Activated B cell treated with CpG ODN at 0.5 μM for 24 hours (primary cell): ENCODE measurements around the gene ADAT1. TPM values are rescaled to one million over a fixed set of nuclear protein-coding genes. Genes with fewer than 3 reads are reported as not detected.

Experiments
- ATAC-seq: fragments of 200-7000 bp; cut with Tn5 transposase; one replicate; pipeline ENCODE4 v1.10.0; 2021; ENCODE audit warnings: low read depth, mild to moderate bottlenecking, moderate library complexity
- CTCF ChIA-PET: fragments of 350-600 bp; sonication (Branson Sonifier 250); formaldehyde crosslinking; loops from one replicate; lab custom pipeline; 2021; ENCODE audit warnings: antibody characterized with exemption; lab: Charles Lee
- POLR2A ChIA-PET: fragments of 350-600 bp; sonication (Branson Sonifier 250); formaldehyde crosslinking; loops from one replicate; lab custom pipeline; 2021; ENCODE audit warnings: antibody characterized with exemption; lab: Charles Lee
- DNase-seq: peaks from one replicate; pipeline ENCODE4 v3.0.0; 2022
- H3K27ac Mint-ChIP-seq: one replicate; pipeline ENCODE4 v1.8.0; 2020; ENCODE audit warnings: mixed read lengths
- H3K27me3 Mint-ChIP-seq: one replicate; pipeline ENCODE4 v1.8.0; 2021; ENCODE audit warnings: mixed read lengths
- H3K36me3 Mint-ChIP-seq: one replicate; pipeline ENCODE4 v1.8.0; 2021; ENCODE audit warnings: low read depth, mixed read lengths
- H3K4me1 Mint-ChIP-seq: one replicate; pipeline ENCODE4 v1.8.0; 2021; ENCODE audit warnings: mixed read lengths
- H3K4me3 Mint-ChIP-seq: one replicate; pipeline ENCODE4 v1.8.0; 2020; ENCODE audit warnings: mild to moderate bottlenecking, mixed read lengths
- H3K9me3 Mint-ChIP-seq: one replicate; pipeline ENCODE4 v1.8.0; 2020; ENCODE audit warnings: mixed read lengths
- intact Hi-C: fragments of 100-400 bp; cut with micrococcal nuclease; formaldehyde crosslinking; loops from one replicate; pipeline ENCODE4 v1.15.1; 2024
- total RNA-seq: library from RNA; stranded (reverse); gene quantifications from 2 replicates; pipeline ENCODE4 v1.2.3, GENCODE V29; 2022
- TF ChIP-seq, protein P1 (sequence below): fragments of 200-600 bp; IDR thresholded peaks from one replicate; pipeline ENCODE4 v1.8.0; 2022; ENCODE audit warnings: antibody characterized with exemption, mild to moderate bottlenecking

The ADAT1 gene
- total RNA-seq, 1 donor from 2014 or later, result 57.2 TPM

DNA sequence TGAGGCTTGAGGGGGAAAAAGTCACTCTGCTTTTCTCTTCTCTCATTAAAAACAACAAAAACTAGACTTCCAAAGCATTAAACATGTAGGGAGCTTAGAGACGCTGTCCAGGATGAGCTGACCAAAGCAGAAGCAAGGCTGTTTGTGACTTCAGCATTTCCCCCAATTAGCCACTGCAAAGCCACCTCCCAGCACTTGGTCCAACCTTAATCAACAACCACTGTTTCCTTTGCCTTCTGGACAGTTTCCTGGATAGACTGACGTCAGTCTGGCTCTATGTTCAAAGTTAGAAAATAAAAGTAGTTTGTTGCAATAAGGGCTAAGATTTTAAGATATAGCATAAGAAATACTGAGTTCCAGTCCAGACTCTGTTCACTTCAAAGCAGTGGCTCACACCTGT is 70.1 kb downstream of the ADAT1 start:
- TF ChIP-seq, protein P1, sequence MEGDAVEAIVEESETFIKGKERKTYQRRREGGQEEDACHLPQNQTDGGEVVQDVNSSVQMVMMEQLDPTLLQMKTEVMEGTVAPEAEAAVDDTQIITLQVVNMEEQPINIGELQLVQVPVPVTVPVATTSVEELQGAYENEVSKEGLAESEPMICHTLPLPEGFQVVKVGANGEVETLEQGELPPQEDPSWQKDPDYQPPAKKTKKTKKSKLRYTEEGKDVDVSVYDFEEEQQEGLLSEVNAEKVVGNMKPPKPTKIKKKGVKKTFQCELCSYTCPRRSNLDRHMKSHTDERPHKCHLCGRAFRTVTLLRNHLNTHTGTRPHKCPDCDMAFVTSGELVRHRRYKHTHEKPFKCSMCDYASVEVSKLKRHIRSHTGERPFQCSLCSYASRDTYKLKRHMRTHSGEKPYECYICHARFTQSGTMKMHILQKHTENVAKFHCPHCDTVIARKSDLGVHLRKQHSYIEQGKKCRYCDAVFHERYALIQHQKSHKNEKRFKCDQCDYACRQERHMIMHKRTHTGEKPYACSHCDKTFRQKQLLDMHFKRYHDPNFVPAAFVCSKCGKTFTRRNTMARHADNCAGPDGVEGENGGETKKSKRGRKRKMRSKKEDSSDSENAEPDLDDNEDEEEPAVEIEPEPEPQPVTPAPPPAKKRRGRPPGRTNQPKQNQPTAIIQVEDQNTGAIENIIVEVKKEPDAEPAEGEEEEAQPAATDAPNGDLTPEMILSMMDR, result no peak
- H3K4me1 Mint-ChIP-seq, result peaks cover 22% of the 10 kb centered on the region
- DNase-seq, result no peak
- H3K9me3 Mint-ChIP-seq, result no peaks in the 10 kb centered on the region
- POLR2A ChIA-PET, result interaction anchor here (0.6 to 1.0 kb wide), 3 partner anchors 14 to 135 kb away, joined by 3 to 6 read pairs (median 3); partner anchors contain the start of gene ADAT1
- H3K27ac Mint-ChIP-seq, result no peak overlapping the region
- H3K27me3 Mint-ChIP-seq, result no peaks in the 10 kb centered on the region
- H3K36me3 Mint-ChIP-seq, result peaks cover 3% of the 10 kb centered on the region
- CTCF ChIA-PET, result interaction anchor here (1.3 to 1.4 kb wide), 2 partner anchors 35 to 81 kb away, joined by 3 to 4 read pairs; no protein-coding TSS in a partner anchor
- intact Hi-C loops, result loop anchor here (10.0 kb wide), 1 partner anchor 318 kb away; no protein-coding TSS in a partner anchor
- no peak overlapping the region for H3K4me3 Mint-ChIP-seq
- ATAC-seq, result no peak

DNA sequence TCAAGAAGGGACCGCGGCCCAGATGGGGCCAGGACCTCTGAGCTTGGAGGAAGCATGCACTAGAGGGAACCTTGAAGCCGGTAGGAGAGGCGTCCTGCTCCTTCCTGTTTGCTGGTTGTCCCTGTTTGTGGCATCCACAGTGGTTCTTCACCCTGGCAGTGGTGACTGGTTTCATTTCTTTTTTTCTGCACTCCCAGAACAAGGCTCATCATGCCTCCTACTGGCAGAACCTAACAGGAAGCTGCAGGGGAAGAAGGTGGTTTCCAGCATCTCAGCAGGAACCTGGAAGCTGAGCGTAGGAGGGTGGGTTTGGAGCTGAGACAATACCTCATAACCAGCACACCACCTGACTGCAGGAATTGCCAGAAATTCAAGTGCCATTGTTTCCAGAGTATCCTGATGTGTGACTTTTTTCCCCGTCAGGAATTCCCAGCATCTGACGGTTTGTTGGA is 72.8 kb downstream of the ADAT1 start:
- Mint-ChIP-seq H3K4me1 (peaks cover 13% of the 10 kb centered on the region), H3K9me3 (no peaks in the 10 kb centered on the region), H3K36me3 (peaks cover under 1% of the 10 kb centered on the region), H3K27me3 (no peaks in the 10 kb centered on the region), H3K4me3 (no peak overlapping the region), H3K27ac (no peak overlapping the region)
- intact Hi-C loops, result loop anchor here (1.0 to 10.0 kb wide), 2 partner anchors 315 to 351 kb away; no protein-coding TSS in a partner anchor
- ChIA-PET POLR2A (no interaction called here), CTCF (interaction anchor here (0.6 to 1.8 kb wide), 3 partner anchors 27 to 39 kb away, joined by 3 read pairs; no protein-coding TSS in a partner anchor)
- peak; percentile 84 for ATAC-seq
- TF ChIP-seq, protein P1, result no peak
- no peak for DNase-seq

Other genes starting within 250 kb of the ADAT1 start
- gene CFDP1, start 189.8 kb downstream of the ADAT1 start, total RNA-seq, result 27.7 and 32.0 TPM in 2 replicates
- 25.3 and 28.3 TPM in 2 replicates for gene TMEM170A, start 158.6 kb downstream of the ADAT1 start, total RNA-seq
- gene CHST6, start 127.8 kb downstream of the ADAT1 start, total RNA-seq, result 0.02 and 0.05 TPM in 2 replicates
- 0.11 TPM in 1 of 2 replicates, not detected in the other for gene CHST5, start 87.2 kb downstream of the ADAT1 start, total RNA-seq
- 4.0 and 4.1 TPM in 2 replicates for gene TMEM231, start 67.0 kb downstream of the ADAT1 start, total RNA-seq
- gene GABARAPL2, start 56.9 kb downstream of the ADAT1 start, total RNA-seq, result 62.9 and 69.4 TPM in 2 replicates
- gene KARS1, start 24.4 kb upstream of the ADAT1 start, total RNA-seq, result 166 and 182 TPM in 2 replicates
- 52.6 and 52.7 TPM in 2 replicates for gene TERF2IP, start 24.5 kb upstream of the ADAT1 start, total RNA-seq
- not detected in 2 replicates for gene CPHXL2, start 53.7 kb upstream of the ADAT1 start, total RNA-seq
- gene DUXB, start 78.2 kb upstream of the ADAT1 start, total RNA-seq, result not detected in 2 replicates
- not detected in 2 replicates for gene CPHXL, start 103.2 kb upstream of the ADAT1 start, total RNA-seq